Ramos (cell line): ENCODE data around the gene CLK2.
"Not testable (repeated sequence)": the region's sequence is repeated elsewhere in the genome, so short reads cannot be mapped to it uniquely, and the experiment has no call there.

Experiments
- in situ Hi-C: fragments of 300-500 bp; cut with MboI; formaldehyde crosslinking; loops from one replicate; pipeline ENCODE4 v1.14.3; 2022; ENCODE audit warnings: low sequenced_read_pairs; ENCODE audit not compliant: unreplicated experiment

CLK2 gene

DNA sequence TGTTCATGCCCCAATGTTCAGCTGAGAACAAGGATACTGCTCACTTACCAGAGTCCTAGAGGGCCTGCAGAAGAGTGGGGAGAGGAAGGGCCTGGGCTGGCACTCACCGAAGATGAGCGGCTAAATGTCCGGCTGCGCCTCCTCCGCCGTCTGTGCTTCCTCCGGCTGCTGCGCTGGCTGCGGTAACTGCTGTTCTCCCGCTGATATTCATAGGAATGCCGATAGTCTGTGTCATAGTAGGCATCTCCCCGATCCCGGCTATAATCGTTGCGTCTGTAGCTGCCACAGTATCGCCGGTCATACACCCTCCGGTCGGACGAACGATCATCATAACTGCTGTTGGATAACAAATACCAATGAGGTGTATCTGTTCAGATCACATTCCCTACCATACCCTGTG is 3.9 kb downstream of the CLK2 start:
- in situ Hi-C loops = no loop called here

DNA sequence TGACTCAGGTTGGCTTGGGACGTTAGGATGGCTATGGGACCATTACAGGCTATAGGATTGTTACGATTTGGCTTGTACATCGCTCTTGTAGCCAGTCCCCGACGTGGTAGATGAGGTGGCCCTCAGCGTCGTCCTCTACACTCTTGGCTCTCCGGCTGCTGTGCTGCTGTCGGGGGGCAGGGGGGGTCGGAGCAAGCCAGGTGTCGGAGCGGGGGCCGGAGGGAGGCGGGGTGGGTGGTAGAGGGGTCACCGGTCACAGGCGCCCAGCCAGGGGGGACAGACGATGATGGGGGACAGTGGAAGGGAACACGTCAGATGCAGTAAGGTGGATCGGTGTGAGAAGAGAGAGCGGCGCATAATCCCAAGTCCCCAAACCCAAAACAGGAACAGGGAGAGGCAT is 4.7 kb downstream of the CLK2 start:
- in situ Hi-C loops = no loop called here

DNA sequence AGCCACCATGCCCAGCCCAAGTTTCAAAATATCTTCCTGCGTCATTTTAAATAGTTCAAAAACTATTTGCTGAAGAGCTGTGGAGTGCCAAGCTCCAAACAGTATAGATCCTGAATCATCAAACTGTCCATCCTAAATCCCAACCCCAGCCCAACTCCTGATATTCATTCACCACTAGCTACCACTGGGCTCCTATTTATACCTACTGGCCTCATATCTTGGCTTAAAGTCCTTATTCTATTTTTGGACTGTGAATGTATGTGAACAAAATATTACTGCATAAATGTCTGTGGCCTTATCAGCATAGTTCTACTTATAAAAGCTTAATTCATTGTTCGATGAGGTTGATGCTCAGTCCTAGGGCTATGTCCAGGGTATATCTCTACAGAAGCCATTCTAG is 5.9 kb downstream of the CLK2 start:
- in situ Hi-C loops = no loop called here

DNA sequence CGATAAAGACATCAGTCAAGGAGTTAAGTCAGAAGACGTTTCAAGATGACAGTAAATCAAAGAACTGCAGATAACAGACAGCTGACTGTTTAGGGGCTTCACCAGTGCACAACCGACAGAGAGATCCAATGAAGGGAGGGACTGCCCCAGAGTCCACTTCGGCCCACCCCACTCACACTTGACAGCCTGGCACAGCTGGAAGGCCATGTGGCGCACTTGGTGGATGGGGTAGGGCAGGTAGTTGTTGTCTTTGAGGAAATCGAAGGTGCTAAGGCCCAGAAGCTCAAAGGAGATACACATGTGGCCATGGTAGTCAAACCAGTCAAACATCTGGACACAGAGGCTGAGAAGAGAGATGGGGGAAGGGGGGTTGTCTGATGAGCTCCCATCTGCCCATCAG is 6.8 kb downstream of the CLK2 start:
- in situ Hi-C loops = no loop called here

GRCh38 chr1:155263067-155263466 is 10.2 kb downstream of the CLK2 start:
- in situ Hi-C loops = no loop called here

GRCh38 chr1:155261852-155262673 is 11.2 kb downstream of the CLK2 start, which contains the start of gene SCAMP3:
Gene SCAMP3, minus strand, starts transcription at chr1:155262360. Its CDS starts 209 bp downstream, at chr1:155262151.
- in situ Hi-C loops = no loop called here

- in situ Hi-C loops = no loop called here
Observed at GRCh38 chr1:155261493-155261851, 11.8 kb downstream of the CLK2 start.

GRCh38 chr1:155260276-155260675 is 13.0 kb downstream of the CLK2 start:
- in situ Hi-C loops = no loop called here

GRCh38 chr1:155256058-155256852 is 17.0 kb downstream of the CLK2 start:
- in situ Hi-C loops = no loop called here

DNA sequence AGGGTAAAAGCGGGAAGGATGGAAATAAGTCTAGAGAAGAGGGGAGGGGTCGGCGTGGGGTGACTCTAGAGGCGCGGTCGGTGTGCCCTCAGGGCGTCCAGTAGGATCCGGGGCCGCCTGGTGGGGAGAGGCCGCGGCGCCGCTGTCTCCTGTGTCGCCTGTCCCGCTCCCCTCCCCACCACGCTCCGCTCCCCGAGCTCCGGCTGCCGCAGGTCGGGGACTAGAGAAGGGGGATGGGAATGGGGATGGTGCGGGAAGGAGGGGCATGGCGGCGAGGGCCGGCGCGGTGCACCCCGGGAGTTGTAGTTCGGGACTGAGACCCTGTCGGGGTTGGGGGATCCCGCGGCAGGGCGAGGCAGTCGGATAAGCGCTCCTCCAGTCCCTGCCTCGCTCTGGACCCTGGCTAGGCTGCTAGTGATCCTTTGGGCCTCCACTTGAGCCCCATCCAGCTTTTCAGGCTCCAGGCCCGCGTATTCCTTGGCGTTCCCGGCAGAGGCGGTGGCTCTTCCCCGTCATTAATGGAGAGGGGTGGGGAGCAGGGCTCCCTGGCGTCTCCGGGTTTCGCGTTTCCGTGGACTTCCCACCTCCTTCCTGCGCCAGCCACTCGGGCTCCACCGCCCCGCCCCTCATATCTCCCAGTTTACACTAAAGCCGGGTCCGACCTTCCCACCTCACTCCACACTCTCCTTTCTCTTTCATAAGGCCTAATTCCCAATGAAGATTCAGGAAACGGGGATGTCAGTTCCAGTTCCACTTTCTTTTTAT is 17.9 kb downstream of the CLK2 start, which contains the start of gene ENTREP3:
TSS of gene ENTREP3 (minus strand) at position 241 of the 765 bp plus-strand sequence. CDS start 606 bp downstream, outside the sequence.
- in situ Hi-C loops = no loop called here

DNA sequence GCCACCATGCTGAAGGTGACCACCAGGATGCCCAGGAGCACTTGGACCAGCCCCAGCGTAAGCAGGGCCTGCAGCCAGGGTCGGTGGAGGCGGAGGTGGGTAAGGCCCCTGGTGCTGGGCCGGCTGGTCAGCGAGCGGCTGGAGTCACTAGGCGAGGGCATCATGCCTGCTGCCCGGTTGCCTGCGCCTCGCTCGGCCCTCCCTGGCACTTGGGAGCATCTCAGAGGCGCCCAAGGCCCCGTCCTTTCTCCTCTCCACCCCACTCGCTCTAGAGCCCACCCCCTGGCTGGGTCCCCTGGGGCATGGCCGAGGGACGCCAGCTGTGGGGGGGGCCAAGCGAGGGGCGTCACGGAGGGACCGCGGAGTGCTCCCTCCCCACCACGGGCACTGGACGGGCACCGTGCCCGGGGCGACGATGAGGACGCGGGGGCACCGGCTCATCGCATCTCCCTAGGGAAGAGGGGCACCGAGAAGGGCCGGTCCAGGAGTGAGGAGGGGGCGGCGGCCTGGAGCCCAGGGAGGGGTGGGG is 18.5 kb downstream of the CLK2 start:
- in situ Hi-C loops = no loop called here

DNA sequence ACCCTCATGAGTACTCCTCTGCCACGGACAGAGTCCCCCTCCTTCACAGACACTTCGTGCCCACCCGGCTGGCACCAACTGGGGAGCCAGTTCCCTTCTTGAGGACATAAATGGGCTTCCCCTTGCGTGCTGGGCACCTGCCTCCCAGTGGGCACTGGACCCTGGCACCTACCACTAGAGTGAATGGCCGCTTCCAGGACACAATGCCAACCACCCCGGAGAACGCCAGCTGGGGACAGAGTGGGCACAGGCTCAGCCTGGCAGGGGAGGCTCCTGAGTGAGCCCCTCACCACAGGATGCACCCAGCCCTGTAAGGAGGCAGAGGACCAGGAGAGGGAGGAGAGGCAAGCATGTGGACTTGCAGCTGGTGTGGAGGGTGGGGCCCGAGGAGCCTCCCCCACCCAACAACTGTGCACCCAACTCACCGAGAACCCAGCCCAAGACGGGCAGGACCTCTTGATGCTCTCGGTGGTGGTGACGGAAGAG is 19.0 kb downstream of the CLK2 start:
- in situ Hi-C loops = no loop called here

DNA sequence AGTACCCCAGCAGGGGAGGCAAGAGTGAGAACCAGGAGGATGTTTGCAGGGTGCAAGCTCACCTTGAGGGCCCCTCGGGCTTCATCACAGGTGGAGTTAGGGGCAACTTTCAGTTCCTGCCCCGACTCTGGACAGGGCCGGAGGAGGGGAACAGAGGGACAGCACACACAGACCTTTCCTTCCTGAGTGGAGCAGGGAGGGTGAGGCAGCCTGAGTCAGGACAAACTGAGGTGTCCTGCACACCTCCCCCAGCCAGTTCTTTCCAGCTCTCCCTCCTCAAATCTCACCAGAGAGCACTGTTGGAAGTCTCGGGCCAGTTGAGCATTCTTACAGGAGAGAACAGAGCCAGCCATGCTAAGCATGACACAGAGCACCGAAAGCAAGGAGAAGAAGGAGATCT is 19.5 kb downstream of the CLK2 start:
- in situ Hi-C loops = no loop called here

DNA sequence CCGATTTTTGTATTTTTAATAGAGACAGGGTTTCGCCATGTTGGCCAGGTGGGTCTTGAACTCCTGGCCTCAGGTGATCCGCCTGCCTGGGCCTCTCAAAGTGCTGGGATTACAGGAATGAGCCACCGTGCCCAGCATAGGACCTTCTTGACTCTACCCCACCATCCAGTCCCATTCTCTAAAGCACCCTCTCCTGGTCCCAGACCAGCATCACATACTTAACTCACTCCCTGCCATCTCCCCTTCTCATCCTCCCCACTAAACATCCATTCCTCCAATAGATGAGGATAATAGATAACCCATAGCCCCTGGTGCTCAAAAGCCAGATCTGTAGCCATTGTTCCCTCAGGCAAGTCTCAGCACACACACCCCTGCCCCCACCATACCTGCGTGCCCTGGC is 20.1 kb downstream of the CLK2 start:
- in situ Hi-C loops = no loop called here

DNA sequence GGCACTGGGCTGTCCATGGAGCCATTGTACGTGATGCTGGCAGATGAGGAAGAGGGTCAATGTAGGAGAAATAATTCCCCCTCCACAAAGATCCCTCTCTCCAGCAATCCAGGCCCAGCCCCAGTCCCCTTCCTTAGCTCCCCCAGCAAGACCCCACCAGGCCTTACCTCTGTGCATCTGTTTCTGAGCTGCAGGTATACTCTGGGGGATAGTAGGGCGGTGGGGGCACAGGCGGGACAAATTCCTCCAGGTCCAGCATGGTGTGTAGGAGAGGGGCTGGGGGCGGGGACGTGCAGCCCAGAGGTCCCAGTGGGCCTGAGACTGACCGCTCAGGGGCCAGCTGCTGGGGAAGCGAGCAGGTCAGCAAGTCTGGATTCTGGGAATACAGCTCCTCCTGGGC is 21.7 kb downstream of the CLK2 start:
- in situ Hi-C loops = no loop called here

GRCh38 chr1:155250633-155251449 is 22.5 kb downstream of the CLK2 start:
- in situ Hi-C loops = no loop called here

DNA sequence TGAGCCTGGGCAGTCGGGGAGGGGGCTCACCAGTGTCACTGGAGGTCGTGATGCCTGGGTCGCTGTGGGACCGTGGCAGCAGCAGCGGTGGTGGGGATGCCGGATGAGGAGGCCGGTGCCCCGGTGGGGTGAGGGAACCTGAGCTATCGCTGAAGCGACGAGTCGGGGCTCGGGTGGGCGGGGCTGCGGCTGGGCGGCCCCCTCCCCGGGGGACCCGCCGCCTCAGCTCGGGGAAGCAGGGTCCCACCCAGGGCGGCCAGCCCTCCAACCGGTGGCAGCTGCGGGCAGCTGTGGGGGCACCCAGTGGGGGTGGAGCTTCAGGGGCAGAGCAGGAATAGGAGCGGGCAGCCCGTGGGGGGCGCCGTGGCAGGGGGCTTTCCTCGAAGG is 23.1 kb downstream of the CLK2 start:
- in situ Hi-C loops = no loop called here

DNA sequence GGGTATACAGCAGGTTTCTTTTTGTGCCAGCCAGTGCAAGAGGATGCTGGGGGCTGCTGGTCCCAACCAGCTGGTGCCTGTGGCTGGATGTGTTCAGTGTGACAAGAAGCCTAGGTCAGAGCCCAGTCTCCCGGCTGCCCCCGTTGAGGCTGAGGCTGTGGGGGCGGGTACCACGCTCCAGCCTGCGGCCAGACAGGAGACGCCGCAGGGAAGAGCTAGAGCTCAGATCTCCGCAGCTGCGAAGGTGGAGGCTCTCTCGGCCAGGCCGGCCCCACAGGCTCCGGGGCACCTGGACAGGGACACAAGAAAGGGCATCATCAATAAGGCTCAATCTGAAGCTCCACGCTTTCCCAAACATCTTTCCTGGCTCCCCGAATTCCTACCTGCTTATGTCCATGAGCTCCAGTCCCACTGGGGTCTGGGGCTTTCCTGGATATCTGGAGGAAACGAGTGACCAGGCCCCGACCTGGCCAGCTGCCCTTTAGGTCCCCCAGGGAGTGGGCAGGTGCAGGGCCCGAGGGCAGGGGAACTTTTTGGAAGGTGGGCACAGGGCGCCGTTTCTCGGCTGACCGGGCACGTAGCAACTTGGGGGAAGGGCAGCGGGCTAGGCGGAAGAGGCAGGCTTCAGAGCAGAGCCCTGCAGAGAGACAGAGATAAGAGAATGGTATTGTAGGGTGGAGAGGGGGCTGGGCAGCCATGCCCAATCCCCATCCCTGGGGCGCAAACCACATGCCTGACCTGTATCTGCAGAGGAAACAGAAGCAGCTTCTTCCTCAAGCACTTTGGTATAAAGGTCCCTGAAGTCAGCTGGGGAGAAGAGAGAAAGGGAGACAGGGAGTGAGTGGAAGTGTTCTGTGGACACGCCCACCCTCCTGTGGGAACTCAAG is 25.4 kb downstream of the CLK2 start:
- in situ Hi-C loops = no loop called here

- in situ Hi-C loops = not testable (repeated sequence)
Observed at GRCh38 chr1:155246796-155247195, 26.5 kb downstream of the CLK2 start.
